Activated naive CD8-positive, alpha-beta T cell treated with anti-CD3 and anti-CD28 coated beads, Interleukin-2, amount 50 U/mL, for 16 hours (primary cell): ENCODE data around the gene ETFB.

Experiments
- DNase-seq: peaks from one replicate; pipeline ENCODE4 v3.0.0-alpha.2; 2020; ENCODE audit warnings: low read depth, low spot score

ETFB gene

DNA sequence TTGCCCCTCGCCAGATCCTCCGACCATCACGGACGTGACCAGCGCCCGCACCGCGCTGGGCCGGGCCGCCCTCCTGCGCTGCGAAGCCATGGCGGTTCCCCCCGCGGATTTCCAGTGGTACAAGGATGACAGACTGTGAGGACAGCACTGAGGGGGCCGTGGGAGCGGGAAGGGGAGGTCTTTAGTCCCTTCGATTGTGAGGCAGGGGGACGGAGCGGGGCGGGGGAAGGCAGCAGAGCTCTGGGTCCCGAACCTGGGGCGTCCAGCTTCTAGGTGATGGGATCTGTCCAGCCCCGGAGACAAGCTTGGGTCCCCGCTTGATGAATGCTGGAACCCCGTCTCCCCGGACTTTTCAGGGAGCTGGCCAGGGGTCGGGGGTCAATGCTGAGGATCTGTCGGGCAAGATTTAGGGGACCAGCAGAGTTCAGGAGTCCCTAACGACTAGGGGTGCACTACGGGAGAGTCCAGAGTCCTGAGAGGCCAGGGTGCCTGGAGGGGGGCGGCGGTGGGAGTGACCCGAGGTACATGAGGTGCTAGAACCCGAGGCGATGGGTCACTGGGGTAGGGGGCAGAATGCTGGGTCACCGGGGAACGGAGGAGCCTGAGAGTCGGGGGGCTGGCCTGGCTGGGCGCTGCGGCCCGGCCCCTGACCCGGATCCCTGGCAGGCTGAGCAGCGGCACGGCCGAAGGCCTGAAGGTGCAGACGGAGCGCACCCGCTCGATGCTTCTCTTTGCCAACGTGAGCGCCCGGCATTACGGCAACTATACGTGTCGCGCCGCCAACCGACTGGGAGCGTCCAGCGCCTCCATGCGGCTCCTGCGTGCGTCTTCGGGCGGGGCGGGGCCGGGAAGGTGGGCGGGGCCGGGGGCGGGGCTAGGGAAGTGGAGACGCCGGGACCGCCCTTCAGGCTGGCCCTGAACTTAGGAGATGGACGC lies 38.9 kb downstream of the ETFB start:
- DNase-seq = no peak

DNA sequence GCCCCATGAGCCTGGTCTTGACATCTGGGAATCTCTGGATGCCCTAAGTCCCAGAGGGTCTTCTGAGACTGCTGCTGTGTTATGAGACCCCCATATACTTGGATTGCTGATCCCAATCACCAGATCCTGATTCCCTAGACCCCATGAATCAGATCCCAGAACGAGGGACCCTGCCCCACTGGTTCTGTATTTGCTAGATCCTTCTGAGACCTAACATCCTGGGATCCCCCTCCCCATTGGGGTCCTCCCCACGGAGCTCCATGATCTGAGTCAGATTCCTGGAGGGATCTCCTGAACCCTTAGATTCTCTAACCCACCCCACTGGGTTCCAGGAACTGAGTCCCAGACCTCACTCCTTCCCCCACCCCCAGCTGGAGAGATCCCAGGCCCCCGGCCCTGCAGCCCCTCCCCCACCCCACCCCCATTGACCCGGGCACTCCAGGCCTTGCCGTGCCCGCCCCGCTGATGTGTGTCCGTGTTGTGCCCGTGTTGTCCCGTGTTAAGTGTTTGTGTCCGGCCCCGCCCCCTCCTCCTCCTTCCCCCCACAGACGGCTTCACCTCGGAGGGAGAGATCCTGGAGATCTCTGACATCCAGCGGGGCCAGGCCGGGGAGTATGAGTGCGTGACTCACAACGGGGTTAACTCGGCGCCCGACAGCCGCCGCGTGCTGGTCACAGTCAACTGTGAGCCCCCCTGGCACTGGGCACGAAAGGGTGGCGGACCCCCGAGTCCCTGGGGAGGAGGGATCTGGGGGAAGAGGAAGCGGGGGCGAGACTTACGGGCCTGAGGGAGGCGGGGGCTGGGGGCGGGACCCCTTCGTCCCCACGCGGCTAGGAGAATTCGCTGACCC lies 39.7 kb downstream of the ETFB start:
- no peak for DNase-seq

GRCh38 chr19:51325161-51325976 lies 40.8 kb downstream of the ETFB start:
- no peak for DNase-seq

- DNase-seq = no peak
Observed at GRCh38 chr19:51324167-51324481, 42.1 kb downstream of the ETFB start.

GRCh38 chr19:51323481-51324166 lies 42.6 kb downstream of the ETFB start:
- DNase-seq = no peak

DNA sequence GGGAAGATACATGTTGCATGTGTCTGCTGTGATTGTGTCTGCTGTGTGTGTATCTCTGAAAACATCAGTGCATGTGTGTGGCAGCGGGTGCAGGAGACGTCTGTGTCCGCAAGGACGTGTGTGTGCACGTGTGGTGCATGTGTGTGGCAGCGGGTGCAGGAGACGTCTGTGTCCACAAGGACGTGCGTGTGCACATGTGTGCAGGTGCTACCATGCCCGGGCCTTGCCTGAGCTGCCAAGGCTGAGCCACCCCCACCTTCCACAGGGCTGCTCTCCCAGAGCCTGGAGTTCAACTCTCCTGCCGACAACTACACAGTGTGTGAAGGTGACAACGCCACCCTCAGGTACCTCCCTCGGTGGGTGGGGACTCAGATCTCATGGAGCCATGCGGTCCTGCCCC lies 44.4 kb downstream of the ETFB start:
- no peak for DNase-seq

DNA sequence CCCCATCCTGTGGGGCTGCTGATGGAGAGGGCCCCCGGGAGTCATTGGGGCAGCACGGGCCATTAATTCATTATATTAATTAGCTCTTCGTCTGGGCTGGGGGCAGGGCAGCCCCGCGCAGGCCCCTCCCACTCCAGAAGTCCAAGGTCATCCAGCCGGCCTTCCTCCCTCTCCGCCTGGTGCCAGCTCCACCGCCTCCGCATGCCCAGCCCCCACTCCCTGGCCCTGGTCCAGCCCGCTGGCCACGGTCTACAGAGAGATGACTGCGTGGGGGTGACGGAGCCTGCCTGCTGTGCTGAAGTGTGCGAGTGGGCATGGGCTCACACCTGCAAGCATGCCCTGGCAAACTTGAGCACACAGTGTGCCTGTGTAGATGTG lies 45.9 kb downstream of the ETFB start:
- DNase-seq = no peak

DNA sequence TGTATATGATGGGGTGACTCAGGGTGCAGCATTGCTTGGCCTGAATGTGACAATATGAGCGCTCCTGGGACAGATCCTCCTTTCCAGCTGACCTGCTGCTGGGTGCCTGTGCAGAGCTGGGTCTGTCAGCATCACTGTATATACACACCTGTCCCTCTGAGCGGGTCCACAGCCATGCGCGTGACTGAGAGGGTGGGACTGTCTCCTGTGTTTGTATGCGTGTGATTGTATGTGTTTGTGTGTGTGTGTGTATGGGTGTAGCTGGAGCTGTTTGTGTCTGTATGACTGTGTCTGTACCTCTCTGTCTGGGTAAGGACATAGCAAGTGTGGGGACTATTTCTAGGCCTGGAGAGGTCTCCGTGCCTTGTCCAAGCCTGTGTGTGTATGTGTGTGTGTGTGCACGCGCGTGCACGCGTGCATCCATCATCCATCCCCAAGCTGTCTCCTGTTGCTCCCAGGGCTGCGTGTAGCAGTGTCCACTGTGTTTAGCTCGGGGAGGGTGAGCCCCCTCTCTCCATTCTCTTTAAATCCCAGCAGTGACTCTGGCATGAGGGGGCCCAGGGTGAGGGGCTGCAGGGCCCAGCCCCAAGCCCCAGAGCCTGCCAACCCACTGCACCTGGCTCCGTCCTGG lies 46.4 kb downstream of the ETFB start:
- no peak for DNase-seq

GRCh38 chr19:51318687-51319648 lies 47.2 kb downstream of the ETFB start:
- no peak for DNase-seq

GRCh38 chr19:51317968-51318367 lies 48.2 kb downstream of the ETFB start:
- DNase-seq = no peak

- no peak for DNase-seq
Observed at GRCh38 chr19:51317376-51317775, 48.8 kb downstream of the ETFB start.

GRCh38 chr19:51316688-51317087 lies 49.5 kb downstream of the ETFB start:
- DNase-seq = no peak

DNA sequence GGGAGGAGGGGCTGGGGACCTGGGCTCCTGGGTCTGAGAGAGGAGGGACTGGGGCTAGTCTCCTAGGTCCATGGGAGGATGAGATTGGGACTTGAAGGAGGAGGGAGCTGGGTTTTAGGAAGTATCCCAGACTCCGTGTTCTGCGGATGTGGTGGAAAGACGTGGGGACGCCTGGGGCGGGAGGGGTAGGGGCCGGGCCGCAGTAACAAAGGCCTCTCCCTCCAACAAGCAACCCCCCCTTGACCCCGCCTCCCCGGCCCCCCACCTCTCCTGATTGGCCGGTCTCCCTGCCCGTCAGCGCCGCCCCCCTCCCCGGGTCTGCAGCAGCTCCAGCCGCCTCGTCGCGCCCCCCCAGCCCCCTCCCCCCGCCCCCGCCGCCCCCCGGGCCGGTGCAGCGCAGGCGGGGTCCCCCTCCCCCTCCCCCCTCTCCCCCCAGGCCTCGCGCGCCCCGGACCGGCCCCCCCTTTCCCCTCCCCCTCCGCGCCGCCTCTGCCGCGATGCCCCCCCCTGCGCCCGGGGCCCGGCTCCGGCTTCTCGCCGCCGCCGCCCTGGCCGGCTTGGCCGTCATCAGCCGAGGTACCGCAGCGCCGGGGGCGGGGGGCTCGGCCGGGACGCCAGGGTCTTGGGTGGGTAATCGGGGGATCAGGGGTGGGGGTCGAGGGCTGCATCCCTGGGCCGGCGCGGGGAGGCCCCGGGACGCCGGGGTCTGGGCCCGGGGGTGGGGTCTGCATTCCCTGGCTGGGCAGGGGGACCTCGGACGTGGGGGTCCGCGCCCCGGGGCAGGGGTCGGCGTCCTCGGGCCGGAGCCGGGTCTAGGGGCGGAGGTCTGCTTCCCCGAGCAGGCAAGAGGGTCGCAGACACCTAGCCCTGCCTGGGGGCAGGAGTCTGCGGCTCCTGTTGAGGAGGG lies 54.6 kb downstream of the ETFB start, which contains the start of gene IGLON5:
TSS of gene IGLON5 (plus strand) at position 294 of the 907 bp plus-strand sequence. CDS start at position 498, 204 bp downstream.
- DNase-seq = no peak

- DNase-seq = no peak
Observed at GRCh38 chr19:51305479-51305878, 60.7 kb downstream of the ETFB start.

- DNase-seq = no peak
Observed at GRCh38 chr19:51301266-51301665, 64.9 kb downstream of the ETFB start.

DNA sequence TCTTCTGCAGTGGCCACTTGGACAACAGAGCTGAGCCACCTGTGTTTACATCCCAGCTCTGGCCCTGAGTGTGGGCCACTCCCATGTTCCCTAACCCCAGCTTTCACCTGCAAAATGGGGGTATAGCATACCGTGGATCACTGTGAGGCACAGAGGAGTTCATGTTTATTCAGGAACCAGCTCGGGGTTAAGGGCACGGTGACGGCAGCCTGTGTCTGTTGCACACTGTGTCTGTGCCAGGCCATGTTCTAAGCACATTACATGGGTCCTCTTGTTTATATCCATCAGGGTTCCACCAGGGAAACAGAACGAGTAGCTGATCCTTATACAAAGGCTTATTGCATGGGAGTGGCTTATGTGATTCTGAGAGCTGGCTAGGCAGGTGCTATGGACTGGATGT lies 68.8 kb downstream of the ETFB start:
- no peak for DNase-seq

GRCh38 chr19:51296336-51297093 lies 69.7 kb downstream of the ETFB start:
- no peak for DNase-seq
